Measurements from ENCODE around the gene NR6A1.

Gene NR6A1

DNA sequence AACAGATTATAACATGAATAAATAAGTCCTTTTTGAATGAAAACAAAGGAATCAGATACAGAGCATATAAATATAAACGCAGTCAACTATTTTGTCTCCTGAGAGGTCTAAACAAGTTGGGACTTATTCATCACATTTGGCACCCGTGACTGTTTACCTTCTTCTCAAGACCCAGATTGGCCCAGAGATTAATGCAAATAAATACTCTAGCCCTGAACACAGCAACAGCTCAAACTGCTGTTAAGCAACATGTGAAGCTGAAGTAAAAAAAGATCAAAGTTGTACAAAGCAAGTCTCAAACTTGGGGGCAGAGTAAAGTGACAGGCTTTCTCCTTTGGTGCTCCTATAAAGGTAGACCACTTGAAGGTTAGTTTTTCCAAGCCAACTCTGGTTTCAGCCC, 168.9 kb downstream of the NR6A1 start:
- DNase-seq, result peak in 1 of 2 experiments; percentile 21

DNA sequence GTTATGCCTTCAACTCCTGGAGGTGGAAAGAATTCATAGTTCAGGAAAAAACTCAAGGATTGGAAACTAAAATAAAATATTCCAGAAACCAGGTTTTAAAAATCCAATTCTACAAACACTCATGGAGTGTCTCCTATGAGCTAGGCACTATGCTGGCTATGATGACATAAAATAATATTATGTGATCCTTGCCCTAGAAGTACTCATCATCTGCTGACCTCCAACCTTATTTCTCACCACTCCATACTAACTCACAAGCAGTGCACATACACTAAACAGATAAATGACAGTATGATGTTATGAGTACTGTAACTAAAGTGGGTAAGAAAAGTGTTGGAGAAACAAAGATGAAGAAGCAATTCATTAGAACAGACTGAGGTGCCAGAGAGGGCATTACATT, 170.7 kb downstream of the NR6A1 start:
- no peak for DNase-seq

DNA sequence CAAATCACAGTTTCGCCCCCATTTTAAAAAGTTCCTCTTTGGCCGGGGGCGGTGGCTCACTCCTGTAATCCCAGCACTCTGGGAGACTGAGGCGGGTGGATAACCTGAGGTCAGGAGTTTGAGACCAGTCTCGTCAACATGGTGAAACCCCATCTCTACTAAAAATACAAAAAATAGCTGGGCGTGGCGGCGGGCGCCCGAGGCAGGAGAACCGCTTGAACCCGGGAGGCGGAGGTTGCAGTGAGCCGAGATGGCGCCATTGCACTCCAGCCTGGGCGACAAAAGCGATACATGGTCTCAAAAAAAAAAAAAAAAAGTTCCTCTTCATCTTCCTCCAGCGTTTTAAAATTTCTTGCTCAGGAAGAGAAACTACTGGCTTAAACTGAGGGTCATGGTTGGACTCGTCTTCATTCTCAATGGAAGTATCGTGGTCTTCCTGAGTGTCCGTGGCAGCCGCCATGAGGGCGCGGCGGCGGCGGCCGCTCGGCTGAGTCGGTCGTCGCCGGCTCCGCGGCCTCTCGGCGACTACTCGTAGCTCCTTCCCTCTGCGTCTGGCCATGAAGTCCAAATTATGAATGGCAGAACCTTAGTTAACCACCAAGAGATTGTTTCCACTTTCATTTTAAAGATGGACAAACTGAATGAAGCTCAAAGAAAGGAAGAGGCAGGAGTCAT, 171.9 kb downstream of the NR6A1 start:
- no peak for DNase-seq

DNA sequence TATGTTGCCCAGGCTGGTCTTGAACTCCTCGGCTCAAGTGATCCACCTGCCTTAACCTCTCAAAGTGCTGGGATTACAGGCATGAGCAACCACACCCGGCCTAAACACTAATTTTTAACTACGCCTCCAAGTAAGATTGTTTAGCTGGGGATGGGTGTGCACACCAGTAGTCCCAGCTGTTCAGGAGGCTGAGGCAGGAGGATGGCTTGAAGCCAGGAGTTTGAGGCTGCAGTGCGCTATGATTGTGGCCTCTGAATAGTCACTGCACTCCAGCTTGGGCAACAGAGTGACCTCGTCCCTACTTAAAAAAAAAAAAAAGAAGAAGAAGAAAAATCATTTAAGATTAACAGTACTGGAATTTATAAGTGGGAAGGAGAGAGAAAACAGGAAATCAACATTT, 173.1 kb downstream of the NR6A1 start:
- no peak for DNase-seq

DNA sequence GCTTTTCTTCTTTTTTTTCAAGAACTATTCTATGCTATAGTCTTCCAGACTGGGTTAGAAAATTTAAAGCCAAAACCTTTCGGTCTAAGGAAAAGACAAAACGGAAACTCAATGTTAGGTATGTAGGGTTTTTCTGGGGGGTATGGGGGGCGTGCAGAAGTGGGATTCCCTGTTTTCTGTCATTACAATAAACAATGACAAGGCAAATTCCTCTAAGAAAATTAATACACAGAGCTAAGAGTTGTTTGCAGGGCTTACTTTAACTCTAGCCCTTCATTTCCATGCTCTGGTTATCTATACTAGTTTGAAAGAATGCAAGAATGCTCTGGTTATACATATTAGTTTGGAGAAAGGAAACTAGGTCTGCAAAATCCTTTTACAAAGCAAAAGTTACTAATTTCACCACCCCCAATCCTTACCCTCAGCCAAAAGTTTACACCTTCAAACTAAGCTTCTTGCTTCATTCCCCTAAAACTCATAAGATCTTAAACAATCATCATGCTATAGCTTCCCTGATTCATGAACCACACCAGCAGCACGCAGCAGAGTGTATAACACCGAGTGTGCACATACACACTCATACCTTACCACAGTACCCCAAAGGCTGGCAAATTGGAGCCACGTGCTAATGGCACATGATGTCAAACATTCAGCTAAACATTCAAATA, 174.8 kb downstream of the NR6A1 start:
- DNase-seq, result no peak

DNA sequence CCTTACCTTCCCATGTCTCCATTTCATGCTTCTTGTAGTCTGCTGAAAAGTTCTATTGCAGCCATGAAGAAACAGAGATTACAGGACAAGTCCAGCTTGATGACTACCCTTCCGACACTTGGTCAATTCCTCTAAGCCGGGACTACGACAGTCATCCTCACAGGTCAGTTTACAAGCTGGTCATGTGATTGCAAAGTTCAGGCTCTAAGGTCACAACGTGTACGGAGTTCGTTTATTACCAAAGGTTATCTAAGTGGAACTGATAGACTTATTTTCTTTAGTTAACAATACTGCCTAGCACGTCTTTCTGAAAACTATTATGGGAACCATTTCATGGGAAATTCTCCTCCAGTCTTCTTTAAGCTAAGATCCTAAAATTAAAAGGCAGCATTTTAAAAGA, 175.4 kb downstream of the NR6A1 start:
- DNase-seq, result no peak

DNA sequence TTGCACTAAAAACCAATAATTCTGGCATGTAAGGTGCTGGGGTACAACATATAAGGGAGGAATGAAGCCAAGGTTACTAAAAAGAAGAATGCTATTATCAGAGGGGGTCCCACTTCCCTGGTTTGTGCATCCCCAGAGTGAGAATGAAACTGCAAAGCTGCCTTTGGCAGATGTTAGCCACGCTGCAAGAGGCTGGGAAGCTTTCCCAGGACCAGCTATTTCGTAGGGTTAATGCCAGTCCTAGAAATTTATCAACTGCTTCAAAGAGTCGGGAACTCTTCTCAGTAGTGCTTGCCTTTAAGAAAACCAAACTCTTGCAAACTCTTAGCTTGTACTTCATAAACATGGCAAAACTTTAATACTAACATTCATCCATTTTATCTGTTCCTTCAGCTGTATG, 176.4 kb downstream of the NR6A1 start:
- no peak for DNase-seq

DNA sequence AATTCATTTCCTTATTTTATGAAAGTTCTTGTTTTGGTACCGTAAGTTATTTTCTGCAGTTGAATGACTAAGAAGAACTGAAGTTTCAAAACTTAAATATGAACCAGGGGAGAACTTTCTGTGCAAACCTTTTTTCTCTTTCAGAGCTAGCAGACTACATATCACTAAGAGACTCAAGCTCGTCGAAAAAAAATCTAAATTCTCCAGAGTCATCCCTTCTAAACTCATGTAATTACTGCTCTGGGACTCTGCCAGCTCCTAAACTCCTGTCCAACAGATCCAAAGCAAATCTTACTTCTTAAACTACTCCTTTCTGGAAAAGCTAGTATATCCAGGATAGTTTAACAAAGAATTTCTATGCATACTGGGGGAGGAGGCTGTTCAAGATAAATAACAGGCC, 176.9 kb downstream of the NR6A1 start:
- DNase-seq, result no peak

DNA sequence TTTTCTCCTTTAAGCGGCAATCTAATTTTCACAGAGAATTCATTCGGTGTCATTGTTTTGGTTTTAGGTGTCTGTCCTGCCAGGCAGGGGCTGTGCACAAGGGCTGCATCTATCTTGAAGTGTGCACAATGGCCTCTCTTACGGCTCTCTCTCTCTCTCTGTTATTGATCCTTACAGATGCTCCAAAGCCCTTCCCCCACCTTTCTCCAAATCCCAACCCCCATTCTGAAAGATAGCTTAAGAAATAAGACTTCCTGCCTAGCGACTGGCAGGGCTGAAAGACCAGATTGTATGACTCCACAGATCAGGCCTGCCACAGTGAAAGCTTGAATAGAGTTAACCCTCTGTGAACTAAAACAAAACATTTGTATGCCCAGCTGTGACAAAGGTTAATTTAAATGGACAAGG, 177.5 kb downstream of the NR6A1 start:
- DNase-seq, result no peak

DNA sequence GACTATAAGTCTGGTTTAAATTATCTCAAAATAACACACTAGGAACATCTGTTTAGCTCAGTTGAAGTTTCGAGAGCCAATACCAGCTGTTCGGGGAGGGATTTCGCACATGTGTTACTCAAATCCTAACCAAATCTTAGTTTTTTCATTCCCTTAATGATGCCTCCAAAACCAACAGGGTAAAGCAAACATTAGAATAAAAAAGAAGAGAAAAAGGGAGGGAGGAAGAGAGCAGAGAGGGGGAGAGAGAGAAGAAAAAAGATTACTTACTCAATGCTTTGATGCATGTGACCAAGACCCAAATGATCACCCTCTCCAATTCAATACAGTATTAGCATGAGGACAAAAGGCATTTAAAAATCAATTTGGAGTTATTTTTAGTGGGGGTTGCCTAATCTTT, 177.9 kb downstream of the NR6A1 start:
- no peak for DNase-seq

DNA sequence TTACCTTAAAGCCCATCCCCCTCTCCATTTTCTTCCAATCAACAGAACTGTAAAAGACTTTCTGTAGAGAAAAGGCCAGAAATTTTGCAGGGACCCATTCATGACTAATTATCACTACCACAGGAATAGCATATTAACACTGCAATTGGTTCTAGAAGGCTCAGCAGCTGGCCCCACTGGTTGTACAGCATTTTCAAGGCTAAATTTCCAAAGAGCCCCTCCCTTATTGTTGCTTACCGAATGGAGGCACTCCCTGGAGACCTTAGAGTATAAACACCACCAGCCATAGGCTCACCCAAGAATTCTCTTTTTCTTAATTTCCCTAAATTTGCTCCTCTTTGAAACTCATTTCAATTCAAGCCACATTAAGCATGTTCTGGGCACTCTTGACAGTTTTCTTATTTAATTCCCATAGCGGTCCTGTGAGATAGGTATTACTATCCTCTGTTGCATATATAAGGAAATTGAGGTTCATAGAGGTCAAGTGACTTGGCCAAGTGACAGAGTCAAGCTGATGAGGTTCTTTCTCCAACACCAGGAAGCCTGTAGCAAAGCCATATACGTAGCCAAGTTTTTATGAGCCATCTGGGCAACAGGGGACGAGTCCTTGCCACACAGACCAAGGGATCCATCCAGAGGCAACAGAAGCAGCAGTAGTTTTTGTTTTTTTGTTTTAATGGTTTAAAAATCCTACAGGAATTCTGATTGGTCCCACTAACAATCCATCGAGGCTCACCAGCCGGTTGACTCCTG, 180.0 kb downstream of the NR6A1 start:
- DNase-seq, result no peak

DNA sequence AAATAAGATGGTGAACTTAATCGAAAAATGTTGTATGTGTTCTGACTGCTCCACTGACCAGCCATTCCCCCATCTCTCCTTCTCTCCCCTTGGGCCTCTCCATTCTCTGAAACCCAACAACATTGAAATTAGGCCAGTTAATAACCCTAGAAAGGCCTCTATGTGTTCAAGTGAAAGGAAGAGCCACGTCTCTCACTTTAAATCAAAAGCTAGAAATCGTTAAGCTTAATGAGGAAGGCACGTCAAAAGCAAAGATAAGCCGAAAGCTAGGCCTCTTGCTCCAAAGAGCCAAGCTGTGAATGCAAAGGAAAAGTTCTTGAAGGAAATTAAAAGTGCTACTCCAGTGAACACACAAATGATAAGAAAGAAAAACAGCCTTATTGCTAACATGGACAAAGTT, 186.5 kb downstream of the NR6A1 start:
- DNase-seq, result no peak

DNA sequence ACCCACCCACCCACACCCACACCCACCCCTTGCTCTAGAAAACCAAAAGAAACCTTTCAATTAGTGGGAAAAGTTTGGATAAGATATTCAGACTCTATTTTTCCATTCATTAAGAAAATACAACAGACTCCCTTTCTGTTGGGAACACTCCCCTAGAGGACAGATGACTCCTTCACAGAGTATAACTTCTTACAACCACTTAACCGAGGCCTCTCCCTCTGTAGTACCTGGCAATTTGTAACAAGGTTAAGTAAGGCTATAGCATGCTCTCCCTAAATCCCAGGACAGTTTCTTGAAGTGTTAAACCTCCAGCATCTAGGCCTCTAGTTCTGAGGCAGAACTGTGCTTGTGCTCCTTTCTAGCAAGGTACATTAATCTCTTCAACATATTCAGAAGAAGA, 188.0 kb downstream of the NR6A1 start:
- DNase-seq, result no peak

DNA sequence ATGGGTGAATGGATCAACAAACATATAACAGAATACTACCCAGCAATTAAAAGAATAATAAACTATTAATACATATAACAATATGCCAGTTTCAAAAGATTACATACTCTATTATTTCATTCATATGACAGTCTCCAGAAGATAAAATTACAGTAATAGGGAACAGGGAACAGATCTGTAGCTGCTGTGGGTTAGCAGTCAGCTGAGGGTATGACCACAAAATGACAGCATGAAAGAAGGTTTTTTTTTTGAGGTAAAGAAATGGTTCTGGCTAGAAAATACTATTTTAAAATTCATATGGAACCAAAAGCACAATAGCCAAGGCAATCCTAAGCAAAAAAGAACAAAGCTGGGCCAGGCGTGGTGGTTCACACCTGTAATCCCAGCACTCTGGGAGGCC, 190.9 kb downstream of the NR6A1 start:
- no peak for DNase-seq

DNA sequence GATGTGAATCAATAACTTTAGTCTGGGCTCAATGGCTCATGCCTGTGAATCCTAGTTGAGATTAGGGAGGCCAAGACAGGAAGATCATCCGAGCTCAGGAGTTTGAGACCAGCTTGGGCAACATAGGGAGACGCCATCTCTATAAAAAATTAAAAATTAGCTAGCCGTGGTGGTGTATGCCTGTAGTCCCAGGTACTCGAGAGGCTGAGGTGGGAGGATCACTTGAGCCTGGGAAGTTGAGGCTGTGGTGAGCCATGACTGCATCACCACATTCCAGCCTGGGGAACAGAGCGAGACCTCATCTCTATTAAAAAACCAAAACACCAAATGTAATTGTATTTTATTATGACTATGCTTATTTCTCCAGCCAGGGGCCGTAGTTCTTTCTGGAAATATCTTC, 194.4 kb downstream of the NR6A1 start:
- DNase-seq, result no peak

DNA sequence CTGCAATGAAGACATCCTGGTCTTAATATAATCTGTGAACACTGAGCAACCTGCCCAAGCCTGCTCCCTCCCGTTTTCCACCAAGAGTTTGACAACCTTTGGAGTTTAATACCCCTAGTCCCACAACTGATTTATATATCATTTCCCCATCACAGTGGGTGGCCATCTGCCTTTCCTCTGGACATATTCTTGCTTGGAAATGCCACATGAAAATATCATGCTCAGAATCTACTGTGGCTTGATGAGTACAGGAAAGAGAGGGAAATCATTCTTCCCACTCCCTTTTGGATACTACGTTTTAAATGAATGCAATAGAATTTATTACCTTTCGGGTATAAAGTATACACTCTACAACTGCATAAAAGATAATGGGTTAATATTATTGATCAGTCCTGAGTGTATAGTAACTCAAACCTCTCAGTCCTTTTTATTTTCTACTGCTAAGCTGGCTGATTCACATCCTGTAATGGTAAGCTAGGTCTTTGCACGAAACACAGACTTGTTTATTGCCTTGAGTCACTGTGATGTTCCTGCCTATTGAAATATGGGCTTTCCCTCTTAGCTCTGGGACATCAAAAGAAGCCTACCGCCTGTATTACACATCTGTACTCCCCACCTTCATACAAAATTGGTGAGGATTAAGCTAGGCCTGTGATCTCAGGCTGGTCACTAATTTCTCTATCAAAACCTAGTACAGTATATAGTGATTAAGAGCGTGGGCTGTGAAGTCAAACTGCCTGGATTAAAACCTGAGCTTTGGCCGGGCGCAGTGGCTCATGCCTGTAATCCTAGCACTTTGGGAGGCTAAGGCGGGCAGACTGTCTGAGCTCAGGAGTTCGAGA, 196.4 kb downstream of the NR6A1 start:
- no peak for DNase-seq

DNA sequence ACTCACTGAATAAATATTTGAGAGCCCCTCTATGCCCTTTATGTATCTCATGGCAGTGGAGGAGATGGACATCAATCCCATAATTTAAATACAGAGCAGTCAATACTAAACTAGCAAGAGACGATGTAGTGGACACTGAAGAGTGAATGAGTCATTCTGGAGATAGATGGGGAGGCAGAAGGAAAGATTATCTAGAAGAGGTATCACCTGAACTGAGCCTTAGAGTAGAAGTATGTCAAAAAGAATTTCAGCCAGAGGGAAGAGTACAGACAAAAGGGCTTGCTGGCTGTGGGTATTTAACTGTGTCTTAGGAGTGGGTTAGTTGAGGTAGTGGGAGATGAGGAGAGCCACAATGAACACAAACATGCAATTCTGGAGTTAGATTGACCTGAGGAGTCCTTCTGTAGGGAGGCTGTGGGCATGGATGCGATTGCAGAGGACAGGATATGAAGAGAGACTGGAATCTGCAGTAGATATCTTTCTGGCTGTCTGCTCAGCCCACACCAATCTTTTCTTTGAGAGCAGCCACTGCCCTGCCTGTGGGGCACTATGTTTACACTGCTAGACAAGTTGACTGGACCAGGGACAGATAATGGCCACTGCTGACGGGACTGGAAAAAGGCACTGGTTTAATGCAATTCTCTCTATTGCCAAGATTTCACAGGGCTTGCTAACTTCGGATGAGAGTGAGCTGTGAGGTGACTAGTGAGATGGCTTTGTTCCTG, 200.0 kb downstream of the NR6A1 start:
- no peak for DNase-seq

DNA sequence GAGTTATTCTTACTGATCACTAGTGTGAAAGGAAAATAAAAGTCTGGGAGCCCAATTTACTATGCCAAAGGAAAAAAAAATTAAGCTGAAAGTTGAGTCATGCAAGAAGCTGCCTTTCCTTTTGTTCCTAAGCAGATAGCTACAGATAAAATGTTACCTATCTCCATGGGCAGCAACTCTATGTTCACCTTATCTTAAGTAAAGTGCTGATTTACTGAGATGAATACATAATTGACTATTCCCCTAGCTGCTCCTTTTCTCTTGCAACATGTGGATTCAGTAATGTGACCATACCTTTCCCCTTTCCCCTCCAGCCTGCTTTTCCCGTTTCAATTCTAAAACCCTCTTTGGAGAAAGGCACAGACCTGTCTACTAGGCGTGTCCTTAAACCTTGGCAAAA, 201.2 kb downstream of the NR6A1 start:
- DNase-seq, result no peak

DNA sequence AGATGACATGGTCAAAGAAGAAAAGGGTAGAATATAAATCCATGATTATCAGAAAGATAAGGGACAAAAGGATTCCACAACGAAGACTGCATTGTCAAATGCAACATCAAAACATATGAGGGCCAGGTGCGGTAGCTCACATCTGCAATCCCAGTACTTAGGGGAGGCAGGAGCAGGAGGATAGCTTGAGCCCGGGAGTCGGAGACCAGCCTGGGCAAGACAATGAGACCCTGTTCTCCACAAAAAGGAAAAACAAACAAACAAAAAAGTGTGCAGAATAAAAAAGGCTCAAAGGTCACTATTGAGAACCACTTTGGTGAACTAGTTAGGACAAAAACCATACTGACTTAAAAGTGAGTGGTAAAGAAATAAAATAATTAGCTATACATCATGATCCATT, 203.7 kb downstream of the NR6A1 start:
- DNase-seq, result no peak

DNA sequence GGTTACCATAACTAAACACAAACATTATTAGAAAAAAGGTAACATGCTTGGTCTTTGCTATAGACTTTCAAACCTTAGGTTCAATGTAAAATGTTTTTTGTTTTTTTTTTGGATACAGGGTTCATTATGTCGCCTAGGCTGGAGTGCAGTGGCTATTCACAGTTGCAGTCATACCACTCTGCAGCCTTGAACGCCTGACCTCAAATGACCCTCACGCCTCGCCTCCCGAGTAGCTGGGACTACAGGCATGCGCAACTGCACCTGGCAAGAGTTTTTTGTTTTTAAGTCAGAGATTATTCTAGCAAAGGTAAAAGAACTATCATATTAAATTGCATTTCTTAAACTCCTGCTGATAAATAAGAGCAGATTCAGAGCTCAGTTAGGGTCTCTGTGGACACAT, 208.8 kb downstream of the NR6A1 start:
- no peak for DNase-seq

DNA sequence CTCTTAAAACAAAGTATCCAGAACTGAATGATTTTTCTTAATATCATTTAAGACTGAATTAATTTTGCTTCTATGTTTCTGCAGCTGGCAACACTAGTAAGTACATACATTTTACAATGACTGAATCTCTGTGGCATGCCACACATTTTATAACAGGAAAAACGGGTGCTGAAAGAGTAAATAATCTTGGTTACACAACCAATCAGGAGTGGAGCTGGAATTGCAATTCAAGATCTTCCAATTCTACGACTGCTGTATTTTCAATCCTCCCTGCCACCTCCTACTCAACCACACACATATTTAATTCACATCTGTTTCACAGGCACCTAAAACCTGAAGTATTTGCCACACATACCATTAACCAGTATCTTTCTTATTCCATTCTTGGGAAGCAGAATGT, 211.2 kb downstream of the NR6A1 start:
- DNase-seq, result no peak

DNA sequence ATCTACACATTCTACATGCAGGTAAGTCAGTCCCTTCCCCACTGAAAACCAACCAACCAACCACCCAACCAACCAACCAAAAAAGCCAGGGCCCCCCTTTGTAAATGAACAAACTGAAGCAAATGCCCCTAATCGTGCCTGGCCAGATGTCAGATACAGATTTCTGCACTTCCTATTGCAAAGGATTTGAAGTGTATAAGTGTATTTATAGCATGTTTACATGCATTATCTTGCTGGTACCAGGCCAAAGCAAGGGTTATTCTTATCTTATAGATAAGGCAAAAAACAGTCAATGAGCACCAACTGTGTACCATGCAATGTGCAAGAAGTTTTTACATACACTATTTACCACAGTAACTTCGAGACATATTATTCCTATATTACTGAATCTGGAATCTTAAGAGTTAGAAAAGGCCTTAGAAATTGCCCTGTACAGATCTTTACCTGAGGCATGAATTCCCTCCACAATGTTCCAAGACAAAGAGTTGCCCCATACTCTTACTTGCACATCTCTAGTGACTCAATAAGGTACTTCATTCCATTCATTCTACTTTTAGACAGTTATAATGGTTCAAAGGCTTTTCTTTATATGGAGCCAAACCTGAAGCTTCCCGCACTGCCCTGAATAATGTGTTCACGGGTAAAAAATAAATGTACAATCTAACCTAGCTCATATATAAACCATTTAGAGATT, 212.2 kb downstream of the NR6A1 start:
- no peak for DNase-seq
